PC-3 (cell line): Measurements from ENCODE around the gene ESYT3. TPM values are rescaled to one million over a fixed set of nuclear protein-coding genes. Genes with fewer than 3 reads are reported as not detected.
"Not testable (repeated sequence)": the region's sequence is repeated elsewhere in the genome, so short reads cannot be mapped to it uniquely, and the experiment has no call there.

Experiments
- ATAC-seq: fragments of 200-7000 bp; cut with Tn5 transposase; 2 replicates; pipeline ENCODE4 v1.9.1; 2020; ENCODE audit warnings: mild to moderate bottlenecking, moderate library complexity
- BruUV-seq: library from RNA; stranded (reverse); fragments of 400-500 nt; replicated peaks from 2 replicates; lab custom pipeline; 2021; lab: Mats Ljungman, UMichigan
- CTCF ChIA-PET: fragments of 300-600 bp; sonication (Branson Sonifier 250); formaldehyde crosslinking; loops from one replicate; lab custom pipeline; 2022; ENCODE audit warnings: antibody characterized with exemption; lab: Charles Lee
- POLR2A ChIA-PET: fragments of 300-600 bp; sonication (Branson Sonifier 250); formaldehyde crosslinking; loops from one replicate; lab custom pipeline; 2022; ENCODE audit warnings: antibody characterized with exemption; ENCODE audit not compliant: unreplicated experiment; lab: Charles Lee
- DNase-seq: peaks from one replicate; pipeline ENCODE4 v3.0.0-alpha.2; 2015
- H2AFZ ChIP-seq: fragments of 300-600 bp; sonication (generic); 2 replicates; pipeline ENCODE4 v1.6.0; 2016; ENCODE audit warnings: antibody characterized with exemption, low read length
- H3F3A ChIP-seq: fragments of 300-600 bp; sonication (generic); one replicate; pipeline ENCODE4 v1.6.0; 2017; ENCODE audit warnings: antibody characterized with exemption, low read length, control low read depth, mild to moderate bottlenecking; ENCODE audit not compliant: unreplicated experiment
- H3K27ac ChIP-seq: fragments of 300-600 bp; sonication (generic); 2 replicates; pipeline ENCODE4 v1.5.1; 2016; ENCODE audit warnings: mild to moderate bottlenecking, low read length
- H3K27me3 ChIP-seq: fragments of 300-600 bp; sonication (generic); 2 replicates; pipeline ENCODE4 v1.6.1; 2016; ENCODE audit warnings: low read length, mixed read lengths
- H3K36me3 ChIP-seq: fragments of 300-600 bp; sonication (generic); 2 replicates; pipeline ENCODE4 v1.6.1; 2016; ENCODE audit warnings: low read depth, mixed run types, low read length, mixed read lengths
- H3K4me1 ChIP-seq: fragments of 300-600 bp; sonication (generic); 2 replicates; pipeline ENCODE4 v1.5.1; 2016; ENCODE audit warnings: low read length; ENCODE audit not compliant: insufficient read depth
- H3K4me2 ChIP-seq: fragments of 300-600 bp; sonication (generic); 2 replicates; pipeline ENCODE4 v1.6.0; 2016; ENCODE audit warnings: low read length
- H3K4me3 ChIP-seq: fragments of 300-600 bp; sonication (generic); 2 replicates; pipeline ENCODE4 v1.5.1; 2016; ENCODE audit warnings: mild to moderate bottlenecking, low read length, mixed read lengths
- H3K79me2 ChIP-seq: fragments of 300-600 bp; sonication (generic); 2 replicates; pipeline ENCODE4 v1.6.1; 2017; ENCODE audit warnings: low read length, mixed read lengths
- H3K9ac ChIP-seq: fragments of 300-600 bp; sonication (generic); 2 replicates; pipeline ENCODE4 v1.6.0; 2016; ENCODE audit warnings: mild to moderate bottlenecking, low read length
- H3K9me2 ChIP-seq: fragments of 300-600 bp; sonication (generic); replicated peaks from 2 replicates; pipeline ENCODE4 v1.6.1; 2016; ENCODE audit warnings: mixed run types, low read length, mixed read lengths
- H3K9me3 ChIP-seq: fragments of 300-600 bp; sonication (generic); 2 replicates; pipeline ENCODE4 v1.6.1; 2016; ENCODE audit warnings: low read length, mixed read lengths
- H4K20me1 ChIP-seq: fragments of 300-600 bp; sonication (generic); 2 replicates; pipeline ENCODE4 v1.6.1; 2016; ENCODE audit warnings: low read length, mixed read lengths
- CTCF ChIP-seq: fragments of 300-600 bp; sonication (generic); conservative IDR thresholded peaks from 2 replicates; pipeline ENCODE4 v1.5.1; 2017; ENCODE audit warnings: antibody characterized with exemption, low read depth, mild to moderate bottlenecking, low read length
- EZH2 ChIP-seq: fragments of 300-600 bp; sonication (generic); IDR thresholded peaks from one replicate; pipeline ENCODE4 v1.6.1; 2017; ENCODE audit warnings: antibody characterized with exemption, mild to moderate bottlenecking, low read length; ENCODE audit not compliant: unreplicated experiment
- EZH2phosphoT487 ChIP-seq: fragments of 300-600 bp; sonication (generic); IDR thresholded peaks from 2 replicates; pipeline ENCODE4 v1.6.1; 2018; ENCODE audit warnings: mild to moderate bottlenecking, antibody characterized with exemption, low read length, borderline replicate concordance
- intact Hi-C: fragments of 100-400 bp; cut with micrococcal nuclease; formaldehyde crosslinking; loops from 2 replicates; pipeline ENCODE4 v1.9.0; 2023
- total RNA-seq: library from RNA; depleted of rRNA; stranded (reverse); fragments of >200 nt; gene quantifications from 2 replicates; pipeline ENCODE4 v1.2.3, GENCODE V29; 2014

ESYT3 gene
- total RNA-seq, 1 experiment from 2014 or later = 1.6 TPM

- Histone ChIP-seq H3K9me3 (no peaks in the 10 kb centered on the region), H3K4me2 (no peak overlapping the region), H2AFZ (no peak overlapping the region), H3K4me3 (no peak overlapping the region), H3K4me1 (no peaks in the 10 kb centered on the region), H3K36me3 (no peaks in the 10 kb centered on the region), H3K9ac (no peak overlapping the region), H3K9me2 (no peaks in the 10 kb centered on the region), H3K27ac (no peak overlapping the region), H3F3A (no peaks in the 10 kb centered on the region), H3K79me2 (no peaks in the 10 kb centered on the region), H3K27me3 (no peaks in the 10 kb centered on the region), H4K20me1 (no peaks in the 10 kb centered on the region)
- POLR2A ChIA-PET = no interaction called here
- peak; percentile 35 for DNase-seq
- intact Hi-C loops = loop anchor here (1.0 kb wide), 1 partner anchor 94 kb away; no protein-coding TSS in a partner anchor
- no peak; the same call in 1 of the 2 replicates for ATAC-seq
- CTCF ChIA-PET = no interaction called here
- peak; percentile 49; the same call in 1 of the 2 replicates for TF ChIP-seq CTCF
- no peak for TF ChIP-seq EZH2phosphoT487
- no TSS peak for BruUV-seq
These were observed 8.2 kb upstream of the ESYT3 start for GRCh38 chr3:138426211-138426610.

GRCh38 chr3:138426754-138427153, 7.7 kb upstream of the ESYT3 start:
- H3K4me3 ChIP-seq, CTCF ChIA-PET, DNase-seq, H3K27me3 ChIP-seq, H3K9ac ChIP-seq, H3F3A ChIP-seq, H3K36me3 ChIP-seq, H3K4me1 ChIP-seq, H3K9me2 ChIP-seq, ATAC-seq, H3K27ac ChIP-seq, POLR2A ChIA-PET, H3K79me2 ChIP-seq, H2AFZ ChIP-seq, H3K9me3 ChIP-seq, H3K4me2 ChIP-seq, H4K20me1 ChIP-seq, BruUV-seq: not testable (repeated sequence)
- intact Hi-C loops = loop anchor here (1.0 kb wide), 1 partner anchor 94 kb away; no protein-coding TSS in a partner anchor

GRCh38 chr3:138429665-138430064, 4.8 kb upstream of the ESYT3 start:
- H3F3A ChIP-seq = no peaks in the 10 kb centered on the region
- ChIA-PET POLR2A (no interaction called here), CTCF (no interaction called here)

More at GRCh38 chr3:138429665-138430064, 4.8 kb upstream of the ESYT3 start:
- Histone ChIP-seq H4K20me1 (no peaks in the 10 kb centered on the region), H2AFZ (no peak overlapping the region), H3K9me3 (no peaks in the 10 kb centered on the region), H3K27ac (no peak overlapping the region), H3K9me2 (no peaks in the 10 kb centered on the region), H3K4me1 (peaks cover 3% of the 10 kb centered on the region; the same call in 1 of the 2 replicates), H3K4me2 (no peak overlapping the region), H3K9ac (no peak overlapping the region), H3K79me2 (no peaks in the 10 kb centered on the region), H3K27me3 (no peaks in the 10 kb centered on the region), H3K4me3 (no peak overlapping the region), H3K36me3 (no peaks in the 10 kb centered on the region)
- DNase-seq = no peak
- BruUV-seq = no TSS peak
- ATAC-seq = no peak
- intact Hi-C loops = no loop called here
- TF ChIP-seq EZH2phosphoT487 = no peak
- TF ChIP-seq CTCF = no peak
- no peak for TF ChIP-seq EZH2
